ENCODE measurements around the gene CRABP2. TPM values are rescaled to one million over a fixed set of nuclear protein-coding genes. Genes with fewer than 3 reads are reported as not detected.

CRABP2 gene
- polyA plus RNA-seq, 1 experiment, result 12.8 TPM

GRCh38 chr1:156684227-156684782 lies 21.1 kb downstream of the CRABP2 start:
- H3K4me3 ChIP-seq (ENCODE audit: low read depth, low read length), result no peak overlapping the region
- H3K9me3 ChIP-seq (ENCODE audit: control insufficient read depth, insufficient read depth, low read length), result no peaks in the 10 kb centered on the region
- peak; percentile 23; the same call in 1 of the 2 replicates for TF ChIP-seq CTCF (IDR thresholded peaks at IDR 0.05; ENCODE audit: low read depth, low read length)
- peaks cover 8% of the 10 kb centered on the region for H3K27me3 ChIP-seq (ENCODE audit: control insufficient read depth, insufficient read depth, low read length)
- CTCF ChIA-PET, result interaction anchor here (1.3 to 13.6 kb wide), 8 partner anchors 22 to 243 kb away, joined by 4 to 616 read pairs (median 7); partner anchors contain the start of genes CRABP2, ISG20L2, METTL25B and NTRK1
- DNase-seq (ENCODE audit: low read depth, low spot score), result no peak
- H3K27ac ChIP-seq (ENCODE audit: low read depth, low read length), result no peak overlapping the region
- POLR2A ChIA-PET, result no interaction called here

GRCh38 chr1:156682166-156682890 lies 23.1 kb downstream of the CRABP2 start:
- no peak overlapping the region for H3K4me3 ChIP-seq (ENCODE audit: low read depth, low read length)
- CTCF ChIA-PET, result interaction anchor here (2.1 to 8.3 kb wide), 4 partner anchors 22 to 55 kb away, joined by 8 to 75 read pairs (median 12); partner anchors contain the start of genes CRABP2 and METTL25B
- no peaks in the 10 kb centered on the region for H3K9me3 ChIP-seq (ENCODE audit: control insufficient read depth, insufficient read depth, low read length)
- no peak overlapping the region for H3K27ac ChIP-seq (ENCODE audit: low read depth, low read length)
- DNase-seq (ENCODE audit: low read depth, low spot score), result no peak
- H3K27me3 ChIP-seq (ENCODE audit: control insufficient read depth, insufficient read depth, low read length), result peaks cover 12% of the 10 kb centered on the region
- TF ChIP-seq CTCF (IDR thresholded peaks at IDR 0.05; ENCODE audit: low read depth, low read length), result no peak
- POLR2A ChIA-PET, result interaction anchor here (1.6 kb wide), 1 partner anchor 21 kb away, joined by 3 read pairs; no protein-coding TSS in a partner anchor

- CTCF ChIA-PET, result interaction anchor here (0.7 to 8.4 kb wide), 7 partner anchors 9 to 63 kb away, joined by 3 to 204 read pairs (median 14); partner anchors contain the start of genes CRABP2 and METTL25B
- no peak for DNase-seq (ENCODE audit: low read depth, low spot score)
- Histone ChIP-seq H3K4me3 (ENCODE audit: low read depth, low read length) (no peak overlapping the region), H3K27ac (ENCODE audit: low read depth, low read length) (no peak overlapping the region), H3K9me3 (ENCODE audit: control insufficient read depth, insufficient read depth, low read length) (no peaks in the 10 kb centered on the region), H3K27me3 (ENCODE audit: control insufficient read depth, insufficient read depth, low read length) (peaks cover 12% of the 10 kb centered on the region)
- no peak for TF ChIP-seq CTCF (IDR thresholded peaks at IDR 0.05; ENCODE audit: low read depth, low read length)
- POLR2A ChIA-PET, result no interaction called here
Measured at GRCh38 chr1:156681196-156681960, 24.0 kb downstream of the CRABP2 start.

- Histone ChIP-seq H3K27me3 (ENCODE audit: control insufficient read depth, insufficient read depth, low read length) (peaks cover 12% of the 10 kb centered on the region), H3K9me3 (ENCODE audit: control insufficient read depth, insufficient read depth, low read length) (no peaks in the 10 kb centered on the region), H3K27ac (ENCODE audit: low read depth, low read length) (no peak overlapping the region), H3K4me3 (ENCODE audit: low read depth, low read length) (no peak overlapping the region)
- TF ChIP-seq CTCF (IDR thresholded peaks at IDR 0.05; ENCODE audit: low read depth, low read length), result no peak
- CTCF ChIA-PET, result interaction anchor here (0.8 to 8.4 kb wide), 5 partner anchors 10 to 54 kb away, joined by 6 to 204 read pairs (median 97); partner anchors contain the start of gene METTL25B
- POLR2A ChIA-PET, result no interaction called here
- no peak for DNase-seq (ENCODE audit: low read depth, low spot score)
Measured at GRCh38 chr1:156680056-156680455, 25.3 kb downstream of the CRABP2 start.
